Epithelial cell of umbilical artery (primary cell): ENCODE data around the gene EMILIN1. TPM values are rescaled to one million over a fixed set of nuclear protein-coding genes. Genes with fewer than 3 reads are reported as not detected.

Experiments
- total RNA-seq: library from RNA; depleted of rRNA; stranded (reverse); fragments of >200 nt; gene quantifications from 2 replicates; pipeline ENCODE4 v1.2.3, GENCODE V29; 2014

EMILIN1 gene
- total RNA-seq = 1.9 and 6.1 TPM in 2 replicates

GRCh38 chr2:27078267-27079194, at the start of gene EMILIN1:
EMILIN1 (plus strand) TSS chr2:27078615; CDS start chr2:27079066, 451 bp downstream.

GRCh38 chr2:27032495-27033252, 45.7 kb upstream of the EMILIN1 start, which contains the start of gene TMEM214:
TMEM214 (plus strand) TSS chr2:27032965; CDS start chr2:27033016, 51 bp downstream.

GRCh38 chr2:27050996-27051901, 27.2 kb upstream of the EMILIN1 start, which contains the start of gene AGBL5:
AGBL5 (plus strand) TSS chr2:27051668; CDS start chr2:27052959, 1,291 bp downstream.

GRCh38 chr2:27071277-27071989, 7.0 kb upstream of the EMILIN1 start, which contains the start of gene OST4:
OST4 (minus strand) TSS chr2:27071654.

GRCh38 chr2:27086724-27087593, 8.5 kb downstream of the EMILIN1 start, which contains the start of gene KHK:
KHK (plus strand) TSS chr2:27086772; CDS start chr2:27087260, 488 bp downstream.

GRCh38 chr2:27118525-27119329, 40.3 kb downstream of the EMILIN1 start, which contains the start of gene CGREF1:
CGREF1 (minus strand) TSS chr2:27119128; CDS start chr2:27104366, 14,762 bp downstream.

GRCh38 chr2:27123302-27124150, 45.1 kb downstream of the EMILIN1 start, which contains the start of gene ABHD1:
ABHD1 (plus strand) TSS chr2:27123815; CDS start chr2:27123949, 134 bp downstream.

GRCh38 chr2:27133905-27134780, 55.7 kb downstream of the EMILIN1 start, which contains the start of gene PREB:
PREB (minus strand) TSS chr2:27134636; CDS start chr2:27134421, 215 bp downstream.

Other genes with a start within 250 kb of the EMILIN1 start
- not detected in 2 replicates for gene DPYSL5, start 230.5 kb upstream of the EMILIN1 start, total RNA-seq
- gene MAPRE3, start 108.0 kb upstream of the EMILIN1 start, total RNA-seq = 0.65 and 1.1 TPM in 2 replicates
- gene TMEM214, start 45.6 kb upstream of the EMILIN1 start, total RNA-seq = 20.5 and 21.9 TPM in 2 replicates
- gene AGBL5, start 26.9 kb upstream of the EMILIN1 start, total RNA-seq = 15.7 and 17.2 TPM in 2 replicates
- 429 and 623 TPM in 2 replicates for gene OST4, start 7.0 kb upstream of the EMILIN1 start, total RNA-seq
- gene KHK, start 8.2 kb downstream of the EMILIN1 start, total RNA-seq = 1.3 and 5.2 TPM in 2 replicates
- 3.6 and 4.7 TPM in 2 replicates for gene CGREF1, start 40.5 kb downstream of the EMILIN1 start, total RNA-seq
- not detected in 2 replicates for gene ABHD1, start 45.2 kb downstream of the EMILIN1 start, total RNA-seq
- gene PREB, start 56.0 kb downstream of the EMILIN1 start, total RNA-seq = 44.2 and 44.5 TPM in 2 replicates
- gene PRR30, start 60.8 kb downstream of the EMILIN1 start, total RNA-seq = not detected in 2 replicates
- gene TCF23, start 70.4 kb downstream of the EMILIN1 start, total RNA-seq = not detected in 2 replicates
- 137 and 156 TPM in 2 replicates for gene ATRAID, start 133.4 kb downstream of the EMILIN1 start, total RNA-seq
- 35.4 and 43.8 TPM in 2 replicates for gene SLC5A6, start 133.7 kb downstream of the EMILIN1 start, total RNA-seq
- 27.2 and 31.5 TPM in 2 replicates for gene CAD, start 138.8 kb downstream of the EMILIN1 start, total RNA-seq
- gene SLC30A3, start 184.4 kb downstream of the EMILIN1 start, total RNA-seq = 0.32 TPM in 1 of 2 replicates, not detected in the other
- not detected in 2 replicates for gene DNAJC5G, start 196.8 kb downstream of the EMILIN1 start, total RNA-seq
- under 0.01 TPM in 1 of 2 replicates, not detected in the other for gene TRIM54, start 203.8 kb downstream of the EMILIN1 start, total RNA-seq
- gene UCN, start 229.8 kb downstream of the EMILIN1 start, total RNA-seq = 0.46 TPM in 1 of 2 replicates, not detected in the other
- gene MPV17, start 244.5 kb downstream of the EMILIN1 start, total RNA-seq = 37.7 and 61.9 TPM in 2 replicates